ENCODE data around the gene IL1RN. TPM values are rescaled to one million over a fixed set of nuclear protein-coding genes. Genes with fewer than 3 reads are reported as not detected.
A peak's percentile ranks its signal among the peaks of the same experiment; 100 is the strongest.

IL1RN gene
- total RNA-seq, 2 experiments from 2014 or later: 0.31 TPM; not detected in 1

- Mint-ChIP-seq H3K27me3 (ENCODE audit: low read depth) (no peaks in the 10 kb centered on the region), H3K4me1 (ENCODE audit: low read depth) (peaks cover 11% of the 10 kb centered on the region), H3K9me3 (ENCODE audit: insufficient read depth) (no peaks in the 10 kb centered on the region), H3K4me3 (no peak overlapping the region), H3K27ac (no peak overlapping the region), H3K36me3 (ENCODE audit: low read depth) (no peaks in the 10 kb centered on the region)
- ChIA-PET CTCF (no interaction called here), POLR2A (no interaction called here)
- ATAC-seq (no peak), DNase-seq (peak; percentile 17)
Measured at GRCh38 chr2:113131352-113132185, 4.2 kb downstream of the IL1RN start.

- peaks cover 18% of the 10 kb centered on the region for H3K4me1 Mint-ChIP-seq (ENCODE audit: low read depth)
- DNase-seq (peak; percentile 17), ATAC-seq (no peak)
- H3K36me3 Mint-ChIP-seq (ENCODE audit: low read depth): no peaks in the 10 kb centered on the region
- no peak overlapping the region for H3K4me3 Mint-ChIP-seq
- ChIA-PET CTCF (interaction anchor here (1.2 to 10.2 kb wide), 4 partner anchors 24 to 67 kb away, joined by 5 to 370 read pairs (median 110); partner anchors contain the start of gene PSD4), POLR2A (interaction anchor here (0.6 to 0.7 kb wide), 2 partner anchors 50 to 54 kb away, joined by 3 to 5 read pairs; no protein-coding TSS in a partner anchor)
- H3K27ac Mint-ChIP-seq: no peak overlapping the region
- no peaks in the 10 kb centered on the region for H3K9me3 Mint-ChIP-seq (ENCODE audit: insufficient read depth)
- H3K27me3 Mint-ChIP-seq (ENCODE audit: low read depth): no peaks in the 10 kb centered on the region
Measured at GRCh38 chr2:113132414-113133021, 5.1 kb downstream of the IL1RN start.

GRCh38 chr2:113133704-113134598 lies 6.6 kb downstream of the IL1RN start:
- peak; percentile 47 for DNase-seq
- CTCF ChIA-PET: interaction anchor here (1.0 to 10.5 kb wide), 10 partner anchors 10 to 236 kb away, joined by 3 to 370 read pairs (median 4); partner anchors contain the start of gene PSD4
- Mint-ChIP-seq H3K36me3 (ENCODE audit: low read depth) (no peaks in the 10 kb centered on the region), H3K27me3 (ENCODE audit: low read depth) (no peaks in the 10 kb centered on the region), H3K4me3 (no peak overlapping the region), H3K9me3 (ENCODE audit: insufficient read depth) (no peaks in the 10 kb centered on the region), H3K27ac (no peak overlapping the region), H3K4me1 (ENCODE audit: low read depth) (peaks cover 30% of the 10 kb centered on the region)
- POLR2A ChIA-PET: interaction anchor here (1.2 kb wide), 1 partner anchor 41 kb away, joined by 3 read pairs; no protein-coding TSS in a partner anchor
- peak; percentile 43 for ATAC-seq

DNA sequence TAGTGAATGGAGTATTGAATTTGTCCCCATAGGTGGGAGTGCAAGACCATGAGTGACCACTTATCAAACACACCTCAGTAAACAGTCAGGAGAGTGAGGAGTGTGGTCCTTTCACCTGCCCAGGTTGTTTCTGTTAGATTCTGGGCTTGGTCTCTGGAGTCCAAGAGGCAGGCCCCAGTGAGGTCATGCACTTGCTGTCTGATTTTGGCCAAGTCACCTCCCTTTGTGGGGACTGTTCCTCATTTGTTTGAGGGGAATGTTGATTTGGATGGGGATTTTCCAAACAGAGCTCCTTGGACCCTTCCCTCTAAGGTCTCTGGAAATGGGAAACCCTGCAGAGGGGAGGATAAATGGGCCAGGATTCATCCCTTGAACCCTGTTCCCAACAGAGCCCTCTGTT lies 7.3 kb downstream of the IL1RN start:
- CTCF ChIA-PET: interaction anchor here (0.7 to 10.5 kb wide), 6 partner anchors 11 to 255 kb away, joined by 3 to 370 read pairs (median 110); partner anchors contain the start of gene PSD4
- no peak for ATAC-seq
- H3K27ac Mint-ChIP-seq: no peak overlapping the region
- H3K4me1 Mint-ChIP-seq (ENCODE audit: low read depth): peaks cover 38% of the 10 kb centered on the region
- no peak overlapping the region for H3K4me3 Mint-ChIP-seq
- no peak for DNase-seq
- H3K36me3 Mint-ChIP-seq (ENCODE audit: low read depth): no peaks in the 10 kb centered on the region
- POLR2A ChIA-PET: interaction anchor here (0.6 to 1.2 kb wide), 4 partner anchors 13 to 59 kb away, joined by 3 read pairs; no protein-coding TSS in a partner anchor
- H3K27me3 Mint-ChIP-seq (ENCODE audit: low read depth): no peaks in the 10 kb centered on the region
- no peaks in the 10 kb centered on the region for H3K9me3 Mint-ChIP-seq (ENCODE audit: insufficient read depth)

- ChIA-PET CTCF (interaction anchor here (0.7 to 10.5 kb wide), 8 partner anchors 10 to 255 kb away, joined by 3 to 370 read pairs (median 24); partner anchors contain the start of gene PSD4), POLR2A (interaction anchor here (0.6 to 1.2 kb wide), 4 partner anchors 13 to 59 kb away, joined by 3 read pairs; no protein-coding TSS in a partner anchor)
- DNase-seq (no peak), ATAC-seq (no peak)
- Mint-ChIP-seq H3K4me1 (ENCODE audit: low read depth) (peaks cover 38% of the 10 kb centered on the region), H3K36me3 (ENCODE audit: low read depth) (no peaks in the 10 kb centered on the region), H3K27me3 (ENCODE audit: low read depth) (no peaks in the 10 kb centered on the region), H3K27ac (no peak overlapping the region), H3K4me3 (no peak overlapping the region), H3K9me3 (ENCODE audit: insufficient read depth) (no peaks in the 10 kb centered on the region)
Measured at GRCh38 chr2:113135317-113135716, 7.9 kb downstream of the IL1RN start.

- ChIA-PET POLR2A (interaction anchor here (1.0 to 4.0 kb wide), 2 partner anchors 38 to 43 kb away, joined by 5 to 33 read pairs; partner anchors contain the start of gene PSD4), CTCF (interaction anchor here (0.6 to 10.5 kb wide), 42 partner anchors 9 to 253 kb away, joined by 3 to 370 read pairs (median 8); partner anchors contain the start of genes IL1RN and PSD4)
- Mint-ChIP-seq H3K36me3 (ENCODE audit: low read depth) (no peaks in the 10 kb centered on the region), H3K27me3 (ENCODE audit: low read depth) (no peaks in the 10 kb centered on the region), H3K27ac (no peak overlapping the region), H3K9me3 (ENCODE audit: insufficient read depth) (no peaks in the 10 kb centered on the region), H3K4me1 (ENCODE audit: low read depth) (peaks cover 38% of the 10 kb centered on the region), H3K4me3 (no peak overlapping the region)
- peak; percentile 64 for DNase-seq
- ATAC-seq: peak; percentile 47
Measured at GRCh38 chr2:113136828-113137775, 9.7 kb downstream of the IL1RN start.

DNA sequence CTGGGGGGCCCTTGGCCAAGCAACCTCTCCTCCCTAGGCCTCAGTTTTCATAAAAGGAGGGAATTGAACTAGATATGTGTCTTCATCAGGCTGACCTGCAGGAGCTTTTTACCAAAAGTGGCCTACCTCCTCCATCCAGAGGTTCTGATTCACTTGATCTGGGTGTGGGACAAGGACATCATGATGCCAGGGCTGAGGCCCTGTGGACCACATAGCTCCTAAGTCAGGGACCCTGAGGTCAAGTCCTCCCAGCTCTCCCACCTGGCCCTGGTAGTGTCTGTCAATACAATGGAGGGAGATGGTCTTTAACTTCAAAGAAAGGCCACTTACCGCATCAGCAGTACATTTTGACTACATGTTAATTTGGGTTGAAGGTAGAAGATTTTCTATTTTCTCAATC lies 10.4 kb downstream of the IL1RN start:
- no peaks in the 10 kb centered on the region for H3K36me3 Mint-ChIP-seq (ENCODE audit: low read depth)
- H3K27ac Mint-ChIP-seq: no peak overlapping the region
- ATAC-seq (no peak), DNase-seq (no peak)
- POLR2A ChIA-PET: interaction anchor here (1.0 to 4.0 kb wide), 6 partner anchors 30 to 68 kb away, joined by 3 to 33 read pairs (median 4); partner anchors contain the start of gene PSD4
- CTCF ChIA-PET: interaction anchor here (0.6 to 10.5 kb wide), 43 partner anchors 8 to 270 kb away, joined by 3 to 370 read pairs (median 8); partner anchors contain the start of genes IL1RN and PSD4
- no peak overlapping the region for H3K4me3 Mint-ChIP-seq
- H3K4me1 Mint-ChIP-seq (ENCODE audit: low read depth): peaks cover 38% of the 10 kb centered on the region
- H3K9me3 Mint-ChIP-seq (ENCODE audit: insufficient read depth): no peaks in the 10 kb centered on the region
- peaks cover under 1% of the 10 kb centered on the region for H3K27me3 Mint-ChIP-seq (ENCODE audit: low read depth)

- CTCF ChIA-PET: interaction anchor here (0.5 to 10.5 kb wide), 43 partner anchors 7 to 488 kb away, joined by 3 to 370 read pairs (median 8); partner anchors contain the start of genes IL1RN and PSD4
- H3K36me3 Mint-ChIP-seq (ENCODE audit: low read depth): no peaks in the 10 kb centered on the region
- H3K4me3 Mint-ChIP-seq: peak overlapping the region; percentile 47
- DNase-seq: peak; percentile 82
- peak overlapping the region; percentile 76 for H3K27ac Mint-ChIP-seq
- peak; percentile 83 for ATAC-seq
- peaks cover 34% of the 10 kb centered on the region for H3K4me1 Mint-ChIP-seq (ENCODE audit: low read depth)
- H3K9me3 Mint-ChIP-seq (ENCODE audit: insufficient read depth): no peaks in the 10 kb centered on the region
- POLR2A ChIA-PET: interaction anchor here (1.0 to 4.0 kb wide), 6 partner anchors 29 to 67 kb away, joined by 3 to 33 read pairs (median 4); partner anchors contain the start of gene PSD4
- peaks cover 3% of the 10 kb centered on the region for H3K27me3 Mint-ChIP-seq (ENCODE audit: low read depth)
Measured at GRCh38 chr2:113138428-113139322, 11.3 kb downstream of the IL1RN start.

DNA sequence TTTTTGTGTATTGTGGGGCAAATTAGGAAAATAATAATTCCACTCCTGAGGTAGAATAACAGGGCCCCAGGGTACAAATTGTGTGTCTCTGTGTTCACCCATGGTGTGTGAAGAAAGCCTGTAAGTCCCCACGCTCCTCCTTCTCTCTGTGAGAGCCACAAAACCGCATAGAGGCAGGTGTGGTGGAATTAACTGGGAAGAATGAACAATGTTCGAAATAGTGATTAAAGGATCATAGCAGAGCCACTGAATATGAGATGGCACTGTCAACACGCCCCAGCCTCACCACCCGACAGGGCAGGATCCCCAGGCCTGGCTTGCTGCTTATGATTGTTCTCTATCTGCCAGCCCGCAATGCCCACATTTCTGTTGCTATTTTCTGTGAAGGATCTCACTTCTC lies 14.1 kb downstream of the IL1RN start:
- ATAC-seq: no peak

More for the DNA sequence above, 14.1 kb downstream of the IL1RN start:
- Mint-ChIP-seq H3K9me3 (ENCODE audit: insufficient read depth) (peaks cover 3% of the 10 kb centered on the region), H3K36me3 (ENCODE audit: low read depth) (no peaks in the 10 kb centered on the region), H3K27ac (no peak overlapping the region), H3K27me3 (ENCODE audit: low read depth) (peaks cover 18% of the 10 kb centered on the region), H3K4me3 (no peak overlapping the region), H3K4me1 (ENCODE audit: low read depth) (peaks cover 27% of the 10 kb centered on the region)
- ChIA-PET POLR2A (interaction anchor here (1.5 kb wide), 1 partner anchor 33 kb away, joined by 8 read pairs; the partner anchor contains the start of gene PSD4), CTCF (interaction anchor here (0.9 to 10.5 kb wide), 6 partner anchors 15 to 155 kb away, joined by 3 to 370 read pairs (median 42); partner anchors contain the start of gene PSD4)
- DNase-seq: no peak

Measured in activated CD8-positive, alpha-beta T cell treated with anti-CD3 and anti-CD28 coated beads, Interleukin-2, amount 10 ng/mL, durations not matched to agents 7 days and 5 days (primary cell).